CD4-positive, alpha-beta T cell (primary cell): ENCODE data around the gene SLCO2B1. TPM values are rescaled to one million over a fixed set of nuclear protein-coding genes. Genes with fewer than 3 reads are reported as not detected.
A peak's percentile ranks its signal among the peaks of the same experiment; 100 is the strongest.

Source experiments
- ATAC-seq: fragments of 200-7000 bp; cut with Tn5 transposase; one replicate; pipeline ENCODE4 v1.10.0; 2022; ENCODE audit warnings: mild to moderate bottlenecking; ENCODE audit not compliant: poor library complexity
- CTCF ChIA-PET: fragments of 350-600 bp; sonication (Branson Sonifier 250); formaldehyde crosslinking; loops from one replicate; lab custom pipeline; 2021; ENCODE audit warnings: antibody characterized with exemption, inconsistent platforms; lab: Charles Lee
- POLR2A ChIA-PET: fragments of 350-600 bp; sonication (Branson Sonifier 250); formaldehyde crosslinking; loops from one replicate; lab custom pipeline; 2021; ENCODE audit warnings: antibody characterized with exemption, inconsistent platforms; lab: Charles Lee
- DNase-seq, 14 experiments: peaks; one replicate each; pipeline ENCODE4 v3.0.0-alpha.2; 2013 to 2020; ENCODE audit warnings: mixed read lengths in 2 of 14
- H3K27ac ChIP-seq, 2 donors: one replicate each; pipeline versions ENCODE4 v1.5.1 to v1.7.0; 2013; ENCODE audit warnings: low read length in 2 of 2, low read depth in 1 of 2, mild to moderate bottlenecking in 1 of 2
- H3K27me3 ChIP-seq, 2 experiments: 1 replicate in 1 of 2; 2 replicates in 1 of 2; pipeline versions ENCODE4 v1.6.1 to v1.7.0; 2013; ENCODE audit warnings: low read length in 2 of 2, control low read depth in 1 of 2, mild to moderate bottlenecking in 1 of 2, moderate library complexity in 1 of 2; ENCODE audit not compliant: insufficient read depth in 2 of 2, control insufficient read depth in 1 of 2
- H3K36me3 ChIP-seq: one replicate; pipeline ENCODE4 v1.6.1; 2013; ENCODE audit warnings: low read length, control low read depth; ENCODE audit not compliant: insufficient read depth
- H3K4me1 ChIP-seq: one replicate; pipeline ENCODE4 v1.6.1; 2013; ENCODE audit warnings: low read length, control low read depth; ENCODE audit not compliant: insufficient read depth
- H3K4me3 ChIP-seq: one replicate; pipeline ENCODE4 v1.5.1; 2013; ENCODE audit warnings: mild to moderate bottlenecking, low read length, moderate library complexity
- H3K9me3 ChIP-seq, 2 experiments: 1 replicate in 1 of 2; 2 replicates in 1 of 2; pipeline versions ENCODE4 v1.6.1 to v1.7.0; 2013; ENCODE audit warnings: low read length in 2 of 2, mild to moderate bottlenecking in 2 of 2, control low read depth in 1 of 2, moderate library complexity in 1 of 2; ENCODE audit not compliant: control insufficient read depth in 1 of 2, insufficient read depth in 1 of 2
- H3K27ac Mint-ChIP-seq: one replicate; pipeline ENCODE4 v1.8.0; 2020; ENCODE audit warnings: mixed read lengths
- H3K27me3 Mint-ChIP-seq: one replicate; pipeline ENCODE4 v1.8.0; 2021; ENCODE audit warnings: mixed read lengths
- H3K36me3 Mint-ChIP-seq: one replicate; pipeline ENCODE4 v1.8.0; 2021; ENCODE audit warnings: low read depth, mixed read lengths
- H3K4me1 Mint-ChIP-seq: one replicate; pipeline ENCODE4 v1.8.0; 2021; ENCODE audit warnings: low read depth, mixed read lengths
- H3K4me3 Mint-ChIP-seq: one replicate; pipeline ENCODE4 v1.8.0; 2020; ENCODE audit warnings: mild to moderate bottlenecking, mixed read lengths
- H3K9me3 Mint-ChIP-seq: one replicate; pipeline ENCODE4 v1.8.0; 2020; ENCODE audit warnings: mixed read lengths
- intact Hi-C, 2 experiments: fragments of 100-400 bp; cut with DNase I in 1 of 2; cut with micrococcal nuclease in 1 of 2; formaldehyde crosslinking; loops; one replicate each; pipeline versions ENCODE4 v1.15.1 to v1.9.0; 2023 to 2025; cut with DNase I, micrococcal nuclease
- total RNA-seq, 174 experiments: library from RNA in 2 of 174; stranded (reverse) in 2 of 174; gene quantifications; one replicate each; pipeline ENCODE4 v1.2.3 and lab custom pipeline; 2021 to 2026
- TF ChIP-seq, protein P1 (sequence below): fragments of 200-600 bp; IDR thresholded peaks from one replicate; pipeline ENCODE4 v1.8.0; 2022; ENCODE audit warnings: antibody characterized with exemption, mild to moderate bottlenecking

The SLCO2B1 gene
- total RNA-seq, 2 experiments from 2014 or later: not detected

DNA sequence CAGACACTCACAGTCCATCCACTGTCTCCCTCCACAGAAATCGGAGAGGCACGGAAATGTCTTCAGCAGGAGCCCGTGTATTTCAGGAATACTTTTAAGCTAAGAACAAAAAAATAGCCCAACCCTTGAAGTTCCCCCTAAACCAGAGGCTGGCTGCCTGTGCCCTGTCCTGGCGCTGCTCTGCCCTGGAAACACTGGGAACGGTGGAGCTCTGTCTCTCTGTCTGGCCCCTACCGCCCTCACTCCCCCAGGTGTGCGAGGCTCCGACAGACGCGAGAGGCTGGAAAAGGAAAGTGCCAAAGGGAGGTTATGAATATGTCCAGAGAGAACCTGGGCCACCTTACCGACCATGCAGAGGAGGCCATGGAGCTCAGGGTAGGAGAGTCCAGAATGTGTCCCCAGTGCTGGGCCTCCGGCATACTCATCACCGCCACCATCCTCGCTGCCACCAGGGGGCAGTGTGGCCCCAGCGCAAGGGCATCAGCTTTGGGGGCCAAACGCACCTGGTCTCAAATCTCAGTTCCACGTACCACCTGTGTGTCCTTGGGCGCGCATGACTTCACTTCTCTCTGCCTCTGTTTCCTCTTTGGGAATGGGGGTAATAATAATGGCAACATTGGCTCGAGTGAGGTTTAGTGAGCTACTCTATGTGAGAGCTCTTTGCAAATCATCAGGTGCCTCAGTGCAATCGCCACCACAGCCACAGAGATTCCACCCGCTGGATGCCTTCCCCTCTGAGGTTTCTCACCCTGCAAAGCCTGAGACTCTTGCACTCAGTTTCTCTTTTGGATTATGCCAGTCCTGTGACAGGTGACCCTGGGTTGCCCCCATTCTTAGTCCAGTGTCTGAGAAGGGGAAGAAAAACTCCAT is 10.4 kb upstream of the SLCO2B1 start:
- no peak overlapping the region for H3K27ac ChIP-seq
- peaks cover 34% of the 10 kb centered on the region for H3K4me1 ChIP-seq
- peaks cover 6% of the 10 kb centered on the region for H3K27me3 Mint-ChIP-seq
- no peaks in the 10 kb centered on the region for H3K36me3 ChIP-seq
- ATAC-seq (peak; percentile 37), DNase-seq (peak; percentile 60 to 87 (median 78))
- POLR2A ChIA-PET: interaction anchor here (0.7 to 4.5 kb wide), 7 partner anchors 65 to 140 kb away, joined by 3 to 31 read pairs (median 8); no protein-coding TSS in a partner anchor
- no peak overlapping the region for H3K4me3 Mint-ChIP-seq
- peaks cover 41% of the 10 kb centered on the region for H3K4me1 Mint-ChIP-seq
- CTCF ChIA-PET: interaction anchor here (0.6 to 10.2 kb wide), 20 partner anchors 9 to 1985 kb away, joined by 3 to 156 read pairs (median 6); partner anchors contain the start of genes SLCO2B1 and TPBGL
- TF ChIP-seq, protein P1, sequence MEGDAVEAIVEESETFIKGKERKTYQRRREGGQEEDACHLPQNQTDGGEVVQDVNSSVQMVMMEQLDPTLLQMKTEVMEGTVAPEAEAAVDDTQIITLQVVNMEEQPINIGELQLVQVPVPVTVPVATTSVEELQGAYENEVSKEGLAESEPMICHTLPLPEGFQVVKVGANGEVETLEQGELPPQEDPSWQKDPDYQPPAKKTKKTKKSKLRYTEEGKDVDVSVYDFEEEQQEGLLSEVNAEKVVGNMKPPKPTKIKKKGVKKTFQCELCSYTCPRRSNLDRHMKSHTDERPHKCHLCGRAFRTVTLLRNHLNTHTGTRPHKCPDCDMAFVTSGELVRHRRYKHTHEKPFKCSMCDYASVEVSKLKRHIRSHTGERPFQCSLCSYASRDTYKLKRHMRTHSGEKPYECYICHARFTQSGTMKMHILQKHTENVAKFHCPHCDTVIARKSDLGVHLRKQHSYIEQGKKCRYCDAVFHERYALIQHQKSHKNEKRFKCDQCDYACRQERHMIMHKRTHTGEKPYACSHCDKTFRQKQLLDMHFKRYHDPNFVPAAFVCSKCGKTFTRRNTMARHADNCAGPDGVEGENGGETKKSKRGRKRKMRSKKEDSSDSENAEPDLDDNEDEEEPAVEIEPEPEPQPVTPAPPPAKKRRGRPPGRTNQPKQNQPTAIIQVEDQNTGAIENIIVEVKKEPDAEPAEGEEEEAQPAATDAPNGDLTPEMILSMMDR: peak; percentile 88
- no peaks in the 10 kb centered on the region for H3K27me3 ChIP-seq
- no peaks in the 10 kb centered on the region for H3K9me3 Mint-ChIP-seq
- H3K9me3 ChIP-seq: no peaks in the 10 kb centered on the region
- peak overlapping the region; percentile 34 for H3K27ac Mint-ChIP-seq
- H3K4me3 ChIP-seq: no peak overlapping the region
- H3K36me3 Mint-ChIP-seq: no peaks in the 10 kb centered on the region
- intact Hi-C loops: loop anchor here (1.0 to 5.0 kb wide), 9 partner anchors 65 to 247 kb away; no protein-coding TSS in a partner anchor

DNA sequence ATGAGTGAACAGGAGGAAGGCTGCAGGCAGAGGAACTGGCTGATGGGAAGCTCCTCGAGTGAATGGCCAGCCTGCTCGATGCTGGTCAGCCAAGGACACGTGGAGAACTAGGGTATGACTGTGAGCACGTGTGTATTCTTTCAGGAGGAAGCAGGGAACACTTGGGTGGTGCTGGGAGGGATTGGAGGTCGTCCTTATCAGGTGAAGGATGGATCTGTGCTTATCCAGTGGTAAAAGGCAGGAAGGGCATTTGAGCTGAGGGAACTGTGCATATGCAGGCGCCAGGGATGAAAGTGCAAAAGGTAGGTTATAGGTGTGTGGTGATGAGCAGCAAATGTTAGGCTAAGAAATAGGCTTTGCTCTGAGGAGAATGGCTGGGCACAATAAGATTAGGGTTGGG is 9.7 kb upstream of the SLCO2B1 start:
- Histone ChIP-seq H3K27me3 (no peaks in the 10 kb centered on the region), H3K9me3 (no peaks in the 10 kb centered on the region), H3K36me3 (no peaks in the 10 kb centered on the region), H3K4me3 (no peak overlapping the region), H3K4me1 (peaks cover 34% of the 10 kb centered on the region), H3K27ac (no peak overlapping the region)
- Mint-ChIP-seq H3K27ac (no peak overlapping the region), H3K4me3 (no peak overlapping the region), H3K4me1 (peaks cover 43% of the 10 kb centered on the region), H3K9me3 (no peaks in the 10 kb centered on the region), H3K36me3 (no peaks in the 10 kb centered on the region), H3K27me3 (peaks cover 6% of the 10 kb centered on the region)
- ChIA-PET CTCF (interaction anchor here (0.6 to 10.2 kb wide), 20 partner anchors 8 to 1985 kb away, joined by 3 to 156 read pairs (median 6); partner anchors contain the start of genes SLCO2B1 and TPBGL), POLR2A (interaction anchor here (0.7 to 4.5 kb wide), 6 partner anchors 64 to 135 kb away, joined by 3 to 31 read pairs (median 10); no protein-coding TSS in a partner anchor)
- DNase-seq: no peak
- intact Hi-C loops: loop anchor here (5.0 kb wide), 4 partner anchors 119 to 246 kb away; no protein-coding TSS in a partner anchor
- TF ChIP-seq, protein P1: no peak
- ATAC-seq: no peak

DNA sequence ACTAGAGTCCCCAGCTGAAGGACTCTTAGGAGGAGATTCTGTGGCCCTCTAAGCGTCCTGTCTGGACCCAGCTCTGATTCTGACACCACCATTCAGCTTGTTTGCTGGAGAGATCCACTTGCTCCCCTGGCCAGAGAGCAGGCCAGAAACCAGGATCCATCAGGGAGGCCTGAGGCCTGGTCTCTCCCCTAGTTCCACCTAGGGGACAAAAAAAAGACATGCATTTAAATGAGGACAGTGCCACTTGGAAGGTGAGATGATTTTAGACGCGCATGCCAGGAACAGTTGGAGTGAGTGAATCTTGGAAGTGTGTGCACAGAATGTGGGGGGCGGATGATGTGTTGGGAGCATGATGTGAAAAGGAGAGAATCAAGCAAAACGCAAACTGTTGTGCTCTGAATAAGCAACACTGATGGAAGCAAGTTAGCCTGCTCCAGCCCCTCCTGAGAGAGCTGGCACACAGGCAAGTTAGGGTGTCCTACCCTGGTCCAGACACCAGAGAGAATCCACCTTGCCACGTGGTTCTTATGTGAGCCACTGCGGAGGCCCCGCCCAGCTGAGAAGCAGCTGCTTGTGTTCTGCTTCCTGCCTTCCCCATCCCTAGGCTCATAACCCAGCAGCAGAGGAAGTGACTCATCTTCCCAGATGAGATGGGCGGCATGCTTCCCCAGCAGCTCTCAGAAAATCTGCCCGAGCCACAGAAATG is 8.0 kb upstream of the SLCO2B1 start:
- CTCF ChIA-PET: interaction anchor here (0.5 to 10.2 kb wide), 7 partner anchors 62 to 226 kb away, joined by 3 to 156 read pairs (median 16); partner anchors contain the start of gene TPBGL
- no peaks in the 10 kb centered on the region for H3K27me3 ChIP-seq
- H3K9me3 ChIP-seq: no peaks in the 10 kb centered on the region
- POLR2A ChIA-PET: interaction anchor here (0.8 to 4.5 kb wide), 8 partner anchors 62 to 133 kb away, joined by 3 to 31 read pairs (median 12); partner anchors contain the start of gene TPBGL
- no peaks in the 10 kb centered on the region for H3K36me3 ChIP-seq
- Mint-ChIP-seq H3K4me1 (peaks cover 43% of the 10 kb centered on the region), H3K4me3 (no peak overlapping the region), H3K27ac (peak overlapping the region; percentile 18), H3K27me3 (no peaks in the 10 kb centered on the region), H3K36me3 (no peaks in the 10 kb centered on the region), H3K9me3 (no peaks in the 10 kb centered on the region)
- DNase-seq (peak; percentile 20 to 88 (median 70)), ATAC-seq (peak; percentile 94)
- TF ChIP-seq, protein P1: no peak
- intact Hi-C loops: loop anchor here (5.0 kb wide), 4 partner anchors 121 to 244 kb away; no protein-coding TSS in a partner anchor
- H3K4me1 ChIP-seq: peaks cover 34% of the 10 kb centered on the region
- peak overlapping the region; percentile 37 to 55 for H3K27ac ChIP-seq
- no peak overlapping the region for H3K4me3 ChIP-seq
